ENCODE results near the gene LTBP1.
"Not testable (repeated sequence)": the region's sequence is repeated elsewhere in the genome, so short reads cannot be mapped to it uniquely, and the experiment has no call there.

- not testable (repeated sequence) for TF ChIP-seq CTCF, POLR2A (IDR thresholded peaks at IDR 0.05)
Observed at GRCh38 chr2:32983193-32983924, 36.6 kb downstream of the LTBP1 start.
